ENCODE data around the gene ITM2B. TPM values are rescaled to one million over a fixed set of nuclear protein-coding genes. Genes with fewer than 3 reads are reported as not detected.

The ITM2B gene
- total and polyA plus RNA-seq, 7 donors: 105 to 219 (median 154) TPM

- DNase-seq: no peak
- peak in 3 of 4 donors; percentile 4 to 26 (median 10) for ATAC-seq
- intact Hi-C loops (cut with DNase I): loop anchor here (5.0 to 10.0 kb wide), 5 partner anchors 66 to 208 kb away; partner anchors contain the start of genes ITM2B (in 1 of the 2) and MED4 (in 1 of the 2)
- H3K36me3 ChIP-seq (ENCODE audit: insufficient read depth in 1 of 2, low read depth in 1 of 2): peaks cover 0 to 19% of the 10 kb centered on the region in 2 donors
- H3K27me3 ChIP-seq (ENCODE audit: insufficient read depth in 3 of 3, low read length in 2 of 3): no peaks in the 10 kb centered on the region
- H3K4me1 ChIP-seq: peaks cover 14% of the 10 kb centered on the region
- no peaks in the 10 kb centered on the region for H3K9me3 ChIP-seq
- no peak for TF ChIP-seq CTCF (IDR thresholded peaks at IDR 0.05)
- WGBS, 3 donors: 13 to 16% (median 16%) methylated on average over 12 of the region's 12 CpGs
- peak overlapping the region; percentile 97 for H3K4me3 ChIP-seq
- peak overlapping the region; percentile 100 for H3K27ac ChIP-seq
These were observed 69.9 kb downstream of the ITM2B start for GRCh38 chr13:48302871-48303358.

GRCh38 chr13:48303359-48304142 lies 70.5 kb downstream of the ITM2B start, which contains the start of gene RB1:
Gene RB1 (plus strand): TSS chr13:48303751. CDS start chr13:48303913, 162 bp downstream.
- Histone ChIP-seq H3K27ac (peak within 1 kb of the TSS; percentile 100), H3K36me3 (ENCODE audit: insufficient read depth in 1 of 2, low read depth in 1 of 2) (peaks cover 0 to 25% of the 10 kb centered on the region in 2 donors), H3K9me3 (no peaks in the 10 kb centered on the region), H3K27me3 (ENCODE audit: insufficient read depth in 3 of 3, low read length in 2 of 3) (no peaks in the 10 kb centered on the region), H3K4me3 (peak within 1 kb of the TSS; percentile 97), H3K4me1 (peaks cover 14% of the 10 kb centered on the region)
- TF ChIP-seq CTCF (IDR thresholded peaks at IDR 0.05): no peak
- ATAC-seq (peak; percentile 94 to 96 (median 94)), DNase-seq (peak; percentile 96 to 97)
- 0% methylated on average over 70 to 96 of the region's 96 CpGs for WGBS, 3 donors
- intact Hi-C loops (cut with DNase I): loop anchor here (5.0 to 10.0 kb wide), 5 partner anchors 66 to 209 kb away; partner anchors contain the start of genes ITM2B (in 1 of the 2) and MED4 (in 1 of the 2)

- peaks cover 0 to 27% of the 10 kb centered on the region in 2 donors for H3K36me3 ChIP-seq (ENCODE audit: insufficient read depth in 1 of 2, low read depth in 1 of 2)
- 1 to 3% (median 1%) methylated on average over 34 to 36 of the region's 36 CpGs for whole genome bisulfite sequencing, 3 donors
- intact Hi-C loops (cut with DNase I): loop anchor here (5.0 to 10.0 kb wide), 5 partner anchors 67 to 210 kb away; partner anchors contain the start of genes ITM2B (in 1 of the 2) and MED4 (in 1 of the 2)
- ATAC-seq: peak in 2 of 4 donors; percentile 20 to 30
- TF ChIP-seq CTCF (IDR thresholded peaks at IDR 0.05): no peak
- H3K4me1 ChIP-seq: peaks cover 21% of the 10 kb centered on the region
- DNase-seq: peak in 1 of 2 donors; percentile 57
- no peaks in the 10 kb centered on the region for H3K9me3 ChIP-seq
- H3K27ac ChIP-seq: peak overlapping the region; percentile 100
- peak overlapping the region; percentile 97 for H3K4me3 ChIP-seq
- H3K27me3 ChIP-seq (ENCODE audit: insufficient read depth in 3 of 3, low read length in 2 of 3): no peaks in the 10 kb centered on the region
These were observed 71.3 kb downstream of the ITM2B start for GRCh38 chr13:48304143-48304876.

GRCh38 chr13:48311223-48311622 lies 78.2 kb downstream of the ITM2B start:
- no peak for TF ChIP-seq CTCF (IDR thresholded peaks at IDR 0.05)
- Histone ChIP-seq H3K27ac (no peak overlapping the region), H3K27me3 (ENCODE audit: insufficient read depth in 3 of 3, low read length in 2 of 3) (no peaks in the 10 kb centered on the region), H3K9me3 (peaks cover 4% of the 10 kb centered on the region), H3K36me3 (ENCODE audit: insufficient read depth in 1 of 2, low read depth in 1 of 2) (peaks cover 0 to 18% of the 10 kb centered on the region in 2 donors), H3K4me1 (peaks cover 14% of the 10 kb centered on the region), H3K4me3 (no peak overlapping the region)
- DNase-seq (no peak), ATAC-seq (no peak)
- intact Hi-C loops (cut with DNase I): no loop called here
- WGBS, 3 donors: 85 to 94% (median 86%) methylated on average over 1 of the region's 1 CpG

All from psoas muscle (tissue), 8 donors.